ENCODE results near the gene C1QB. TPM values are rescaled to one million over a fixed set of nuclear protein-coding genes. Genes with fewer than 3 reads are reported as not detected.

Gene C1QB
- total RNA-seq, 2 donors from 2014 or later: not detected

GRCh38 chr1:22643928-22644327 is 9.1 kb upstream of the C1QB start:
- Histone ChIP-seq H3K4me3 (ENCODE audit: low read length) (no peak overlapping the region), H3K9me3 (ENCODE audit: control insufficient read depth, low read length) (no peaks in the 10 kb centered on the region), H3K9ac (ENCODE audit: extremely low read depth, low read length, poor library complexity, severe bottlenecking) (no peak overlapping the region), H3K27me3 (ENCODE audit: control insufficient read depth, insufficient read depth, low read length, poor library complexity, severe bottlenecking) (no peaks in the 10 kb centered on the region), H3K4me1 (ENCODE audit: control insufficient read depth, insufficient read depth, low read length) (no peaks in the 10 kb centered on the region), H3K27ac (ENCODE audit: low read depth, low read length) (no peak overlapping the region), H3K36me3 (ENCODE audit: control insufficient read depth, insufficient read depth, low read length) (no peaks in the 10 kb centered on the region)
- Mint-ChIP-seq H3K9me3 (no peaks in the 10 kb centered on the region), H3K27ac (no peak overlapping the region), H3K4me3 (no peak overlapping the region), H3K4me1 (peaks cover 5% of the 10 kb centered on the region), H3K36me3 (ENCODE audit: low read depth) (no peaks in the 10 kb centered on the region), H3K27me3 (ENCODE audit: insufficient read depth) (peaks cover 6% of the 10 kb centered on the region)
- DNase-seq: no peak
- TF ChIP-seq CTCF (conservative IDR thresholded peaks at IDR 0.05): no peak
- WGBS, 2 experiments (ENCODE audit: insufficient coverage in 1 of 2, insufficient read length in 1 of 2): 86 to 100% methylated on average over 2 to 12 of the region's 12 CpGs

GRCh38 chr1:22645931-22646330 is 7.1 kb upstream of the C1QB start:
- Histone ChIP-seq H3K27ac (ENCODE audit: low read depth, low read length) (no peak overlapping the region), H3K4me3 (ENCODE audit: low read length) (no peak overlapping the region), H3K36me3 (ENCODE audit: control insufficient read depth, insufficient read depth, low read length) (no peaks in the 10 kb centered on the region), H3K27me3 (ENCODE audit: control insufficient read depth, insufficient read depth, low read length, poor library complexity, severe bottlenecking) (no peaks in the 10 kb centered on the region), H3K9me3 (ENCODE audit: control insufficient read depth, low read length) (no peaks in the 10 kb centered on the region), H3K4me1 (ENCODE audit: control insufficient read depth, insufficient read depth, low read length) (no peaks in the 10 kb centered on the region), H3K9ac (ENCODE audit: extremely low read depth, low read length, poor library complexity, severe bottlenecking) (no peak overlapping the region)
- Mint-ChIP-seq H3K27me3 (ENCODE audit: insufficient read depth) (peaks cover 6% of the 10 kb centered on the region), H3K9me3 (no peaks in the 10 kb centered on the region), H3K4me3 (no peak overlapping the region), H3K27ac (no peak overlapping the region), H3K36me3 (ENCODE audit: low read depth) (no peaks in the 10 kb centered on the region), H3K4me1 (no peaks in the 10 kb centered on the region)
- 91 to 94% methylated on average over 4 to 7 of the region's 7 CpGs for WGBS, 2 experiments (ENCODE audit: insufficient coverage in 1 of 2, insufficient read length in 1 of 2)
- TF ChIP-seq CTCF (conservative IDR thresholded peaks at IDR 0.05): no peak
- no peak for DNase-seq

- TF ChIP-seq CTCF (conservative IDR thresholded peaks at IDR 0.05): no peak
- WGBS, 2 experiments (ENCODE audit: insufficient coverage in 1 of 2, insufficient read length in 1 of 2): 29% methylated on average over 1 of the region's 1 CpG; no CpG with 5 or more reads in 1 of the 2 experiments
Observed at GRCh38 chr1:22646384-22646783, 6.7 kb upstream of the C1QB start.

More at GRCh38 chr1:22646384-22646783, 6.7 kb upstream of the C1QB start:
- no peaks in the 10 kb centered on the region for H3K4me1 Mint-ChIP-seq
- H3K9me3 Mint-ChIP-seq: no peaks in the 10 kb centered on the region
- H3K27ac Mint-ChIP-seq: no peak overlapping the region
- no peak for DNase-seq
- Histone ChIP-seq H3K36me3 (ENCODE audit: control insufficient read depth, insufficient read depth, low read length) (no peaks in the 10 kb centered on the region), H3K4me3 (ENCODE audit: low read length) (no peak overlapping the region), H3K27ac (ENCODE audit: low read depth, low read length) (no peak overlapping the region), H3K27me3 (ENCODE audit: control insufficient read depth, insufficient read depth, low read length, poor library complexity, severe bottlenecking) (no peaks in the 10 kb centered on the region), H3K4me1 (ENCODE audit: control insufficient read depth, insufficient read depth, low read length) (no peaks in the 10 kb centered on the region), H3K9me3 (ENCODE audit: control insufficient read depth, low read length) (no peaks in the 10 kb centered on the region), H3K9ac (ENCODE audit: extremely low read depth, low read length, poor library complexity, severe bottlenecking) (no peak overlapping the region)
- no peaks in the 10 kb centered on the region for H3K36me3 Mint-ChIP-seq (ENCODE audit: low read depth)
- H3K27me3 Mint-ChIP-seq (ENCODE audit: insufficient read depth): peaks cover 6% of the 10 kb centered on the region
- no peak overlapping the region for H3K4me3 Mint-ChIP-seq
